CD4-positive, alpha-beta T cell treated with Interleukin-4 for 4 hours (primary cell): ENCODE results near the gene WNK1.
"Not testable (repeated sequence)": the region's sequence is repeated elsewhere in the genome, so short reads cannot be mapped to it uniquely, and the experiment has no call there.

Experiments
- DNase-seq: peaks from one replicate; pipeline ENCODE4 v3.0.0-alpha.2; 2020

The WNK1 gene

GRCh38 chr12:913919-914698 is 161.7 kb downstream of the WNK1 start:
- DNase-seq, result no peak

- DNase-seq, result no peak
Observed at GRCh38 chr12:915090-915489, 162.7 kb downstream of the WNK1 start.

- DNase-seq, result no peak
Observed at GRCh38 chr12:916240-916639, 163.9 kb downstream of the WNK1 start.

GRCh38 chr12:916712-917445 is 164.5 kb downstream of the WNK1 start:
- no peak for DNase-seq

- DNase-seq, result no peak
Observed at GRCh38 chr12:920676-921075, 168.3 kb downstream of the WNK1 start.

GRCh38 chr12:922285-922684 is 169.9 kb downstream of the WNK1 start:
- DNase-seq, result no peak

GRCh38 chr12:926641-927040 is 174.3 kb downstream of the WNK1 start:
- DNase-seq, result no peak

GRCh38 chr12:931060-931459 is 178.7 kb downstream of the WNK1 start:
- DNase-seq, result no peak

- DNase-seq, result no peak
Observed at GRCh38 chr12:931591-931990, 179.2 kb downstream of the WNK1 start.

- not testable (repeated sequence) for DNase-seq
Observed at GRCh38 chr12:935891-936290, 183.5 kb downstream of the WNK1 start.

GRCh38 chr12:936377-937345 is 184.3 kb downstream of the WNK1 start:
- DNase-seq, result no peak

GRCh38 chr12:938810-939209 is 186.4 kb downstream of the WNK1 start:
- no peak for DNase-seq

- DNase-seq, result no peak
Observed at GRCh38 chr12:943051-943450, 190.7 kb downstream of the WNK1 start.

GRCh38 chr12:944211-944610 is 191.8 kb downstream of the WNK1 start:
- DNase-seq, result no peak

- no peak for DNase-seq
Observed at GRCh38 chr12:946212-946611, 193.8 kb downstream of the WNK1 start.

- no peak for DNase-seq
Observed at GRCh38 chr12:946631-947030, 194.3 kb downstream of the WNK1 start.

- DNase-seq, result no peak
Observed at GRCh38 chr12:948238-948637, 195.9 kb downstream of the WNK1 start.

- DNase-seq, result peak; percentile 98
Observed at GRCh38 chr12:949453-950191, 197.2 kb downstream of the WNK1 start, which contains the start of gene RAD52. Gene RAD52, minus strand, starts transcription at chr12:949694. Its CDS starts 16,636 bp downstream, at chr12:933058.

GRCh38 chr12:951176-951575 is 198.8 kb downstream of the WNK1 start:
- DNase-seq, result no peak

- DNase-seq, result no peak
Observed at GRCh38 chr12:953776-954175, 201.4 kb downstream of the WNK1 start.

GRCh38 chr12:954741-955140 is 202.4 kb downstream of the WNK1 start:
- DNase-seq, result no peak

- no peak for DNase-seq
Observed at GRCh38 chr12:955939-956338, 203.6 kb downstream of the WNK1 start.
